ENCODE measurements around the gene ESRP2.
A peak's percentile ranks its signal among the peaks of the same experiment; 100 is the strongest.

Gene ESRP2

GRCh38 chr16:68237243-68238028, 1.5 kb upstream of the ESRP2 start:
- peak; percentile 95 for DNase-seq
- peak; percentile 75 for ATAC-seq

GRCh38 chr16:68236826-68237242, 907 bp upstream of the ESRP2 start:
- ATAC-seq (no peak), DNase-seq (no peak)

GRCh38 chr16:68236137-68236825, 354 bp upstream of the ESRP2 start:
- no peak for ATAC-seq

GRCh38 chr16:68235108-68235886, 630 bp downstream of the ESRP2 start:
- no peak for ATAC-seq

More at GRCh38 chr16:68236137-68236825, 354 bp upstream of the ESRP2 start:
- peak; percentile 52 for DNase-seq

GRCh38 chr16:68234188-68235107, 1.5 kb downstream of the ESRP2 start:
- DNase-seq: no peak
- ATAC-seq: no peak

More at GRCh38 chr16:68235108-68235886, 630 bp downstream of the ESRP2 start:
- no peak for DNase-seq

- DNase-seq: no peak
- ATAC-seq: no peak
Measured at GRCh38 chr16:68233835-68234187, 2.1 kb downstream of the ESRP2 start.

- DNase-seq (no peak), ATAC-seq (peak; percentile 34)
Measured at GRCh38 chr16:68233085-68233834, 2.7 kb downstream of the ESRP2 start.

- DNase-seq: no peak
- ATAC-seq: no peak
Measured at GRCh38 chr16:68232335-68232734, 3.6 kb downstream of the ESRP2 start.

- ATAC-seq (no peak), DNase-seq (no peak)
Measured at GRCh38 chr16:68231384-68232136, 4.4 kb downstream of the ESRP2 start.

GRCh38 chr16:68230956-68231355, 5.0 kb downstream of the ESRP2 start:
- ATAC-seq (no peak), DNase-seq (no peak)

- ATAC-seq (no peak), DNase-seq (no peak)
Measured at GRCh38 chr16:68230176-68230571, 5.8 kb downstream of the ESRP2 start.

GRCh38 chr16:68229431-68230175, 6.3 kb downstream of the ESRP2 start:
- DNase-seq (no peak), ATAC-seq (no peak)

GRCh38 chr16:68228652-68229051, 7.3 kb downstream of the ESRP2 start:
- no peak for DNase-seq
- ATAC-seq: no peak

GRCh38 chr16:68227850-68228553, 7.9 kb downstream of the ESRP2 start:
- ATAC-seq: no peak
- no peak for DNase-seq

GRCh38 chr16:68227183-68227793, 8.6 kb downstream of the ESRP2 start:
- DNase-seq: no peak
- peak; percentile 88 for ATAC-seq

- ATAC-seq (no peak), DNase-seq (no peak)
Measured at GRCh38 chr16:68226116-68226515, 9.8 kb downstream of the ESRP2 start.

- ATAC-seq (no peak), DNase-seq (no peak)
Measured at GRCh38 chr16:68223072-68223471, 12.9 kb downstream of the ESRP2 start.

GRCh38 chr16:68219725-68220351, 16.1 kb downstream of the ESRP2 start:
- no peak for DNase-seq
- no peak for ATAC-seq
